Coronary artery (tissue), 2 donors: ENCODE measurements around the gene ARSI.
A peak's percentile ranks its signal among the peaks of the same experiment; 100 is the strongest.

ENCODE experiments used
- DNase-seq: peaks from one replicate; pipeline ENCODE4 v3.0.0-alpha.2; 2017; ENCODE audit warnings: low spot score
- H3K27ac ChIP-seq, 2 donors: fragments of 200-600 bp; sonication (generic); one replicate each; pipeline ENCODE4 v1.5.1; 2016 to 2019
- H3K4me3 ChIP-seq: fragments of 200-600 bp; sonication (generic); 2 replicates; pipeline ENCODE4 v1.5.1; 2016; ENCODE audit warnings: mild to moderate bottlenecking, moderate library complexity
- TF ChIP-seq, protein P1 (sequence below): fragments of 200-600 bp; sonication (generic); IDR thresholded peaks from one replicate; pipeline ENCODE4 v1.5.1; 2019; ENCODE audit warnings: antibody characterized with exemption

The ARSI gene

GRCh38 chr5:150302301-150303069 is at the start of gene ARSI:
TSS of gene ARSI (minus strand) at chr5:150302905. CDS start at chr5:150302373, 532 bp downstream.
- Histone ChIP-seq H3K4me3 (peak within 1 kb of the TSS; percentile 68), H3K27ac (peak within 1 kb of the TSS; percentile 66 to 70)
- TF ChIP-seq, protein P1, sequence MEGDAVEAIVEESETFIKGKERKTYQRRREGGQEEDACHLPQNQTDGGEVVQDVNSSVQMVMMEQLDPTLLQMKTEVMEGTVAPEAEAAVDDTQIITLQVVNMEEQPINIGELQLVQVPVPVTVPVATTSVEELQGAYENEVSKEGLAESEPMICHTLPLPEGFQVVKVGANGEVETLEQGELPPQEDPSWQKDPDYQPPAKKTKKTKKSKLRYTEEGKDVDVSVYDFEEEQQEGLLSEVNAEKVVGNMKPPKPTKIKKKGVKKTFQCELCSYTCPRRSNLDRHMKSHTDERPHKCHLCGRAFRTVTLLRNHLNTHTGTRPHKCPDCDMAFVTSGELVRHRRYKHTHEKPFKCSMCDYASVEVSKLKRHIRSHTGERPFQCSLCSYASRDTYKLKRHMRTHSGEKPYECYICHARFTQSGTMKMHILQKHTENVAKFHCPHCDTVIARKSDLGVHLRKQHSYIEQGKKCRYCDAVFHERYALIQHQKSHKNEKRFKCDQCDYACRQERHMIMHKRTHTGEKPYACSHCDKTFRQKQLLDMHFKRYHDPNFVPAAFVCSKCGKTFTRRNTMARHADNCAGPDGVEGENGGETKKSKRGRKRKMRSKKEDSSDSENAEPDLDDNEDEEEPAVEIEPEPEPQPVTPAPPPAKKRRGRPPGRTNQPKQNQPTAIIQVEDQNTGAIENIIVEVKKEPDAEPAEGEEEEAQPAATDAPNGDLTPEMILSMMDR = no peak
- DNase-seq = peak; percentile 69

- Histone ChIP-seq H3K4me3 (no peak overlapping the region), H3K27ac (no peak overlapping the region)
- TF ChIP-seq, protein P1 = peak; percentile 3
- no peak for DNase-seq
Observed at GRCh38 chr5:150350524-150351344, 48.0 kb upstream of the ARSI start.

DNA sequence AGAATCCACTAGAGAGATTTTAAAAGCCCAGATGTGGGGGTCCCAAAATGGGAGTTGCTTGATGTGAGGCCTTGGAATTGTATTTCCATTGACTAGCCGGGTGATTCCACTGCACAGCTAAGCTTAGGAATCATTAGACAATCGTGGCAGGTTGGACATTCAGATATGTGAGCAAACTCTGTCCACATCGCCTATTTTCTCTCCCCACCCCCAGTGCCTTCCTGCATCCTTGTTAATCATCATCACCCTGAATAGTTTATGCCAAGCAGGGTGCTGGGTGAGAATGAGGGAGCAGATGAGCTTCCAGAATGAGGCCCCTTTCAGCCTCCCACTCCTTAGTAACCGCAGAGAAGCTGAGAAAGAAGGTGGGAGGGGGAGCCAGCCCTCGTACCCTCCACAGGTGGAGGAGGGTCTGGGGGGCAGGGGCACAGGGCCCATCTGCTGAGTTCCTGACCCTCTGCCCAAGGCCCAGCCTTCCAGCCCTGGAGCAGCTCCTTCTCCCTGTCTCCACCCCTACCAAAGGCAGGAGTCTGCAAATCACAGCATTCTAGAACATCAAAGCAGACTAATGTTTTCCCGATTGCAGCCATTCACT is 47.1 kb upstream of the ARSI start:
- no peak for DNase-seq

GRCh38 chr5:150347451-150347850 is 44.7 kb upstream of the ARSI start:
- Histone ChIP-seq H3K4me3 (no peak overlapping the region), H3K27ac (no peak overlapping the region)
- DNase-seq = no peak
- TF ChIP-seq, protein P1 = no peak

More for the DNA sequence above, 47.1 kb upstream of the ARSI start:
- Histone ChIP-seq H3K4me3 (no peak overlapping the region), H3K27ac (no peak overlapping the region)
- TF ChIP-seq, protein P1 = peak; percentile 2

GRCh38 chr5:150347003-150347402 is 44.3 kb upstream of the ARSI start:
- TF ChIP-seq, protein P1 = no peak
- DNase-seq = no peak
- Histone ChIP-seq H3K4me3 (no peak overlapping the region), H3K27ac (no peak overlapping the region)

DNA sequence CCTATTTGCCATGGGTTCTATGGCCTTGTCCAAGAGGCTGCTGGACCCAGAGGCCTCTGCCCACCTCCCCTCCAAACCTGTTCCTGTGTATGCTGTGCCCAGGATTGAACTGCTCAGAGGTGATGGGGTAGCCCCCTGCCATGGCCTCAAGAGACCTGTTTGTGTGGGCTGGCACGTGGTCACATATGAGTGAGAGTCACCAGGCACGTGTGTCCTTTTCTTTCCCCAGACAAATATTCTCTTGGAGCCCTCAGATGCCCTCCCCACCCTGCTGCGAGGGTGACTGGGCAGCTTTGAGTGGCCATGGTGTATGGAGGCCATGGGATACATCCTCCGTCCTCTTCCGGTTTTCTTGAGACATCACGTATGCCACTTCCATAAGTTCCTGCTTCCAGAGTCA is 43.9 kb upstream of the ARSI start:
- no peak overlapping the region for H3K27ac ChIP-seq
- no peak overlapping the region for H3K4me3 ChIP-seq
- no peak for DNase-seq
- TF ChIP-seq, protein P1 = no peak
